ENCODE data around the gene ARRDC3.
"Not testable (repeated sequence)": the region's sequence is repeated elsewhere in the genome, so short reads cannot be mapped to it uniquely, and the experiment has no call there.

Gene ARRDC3

DNA sequence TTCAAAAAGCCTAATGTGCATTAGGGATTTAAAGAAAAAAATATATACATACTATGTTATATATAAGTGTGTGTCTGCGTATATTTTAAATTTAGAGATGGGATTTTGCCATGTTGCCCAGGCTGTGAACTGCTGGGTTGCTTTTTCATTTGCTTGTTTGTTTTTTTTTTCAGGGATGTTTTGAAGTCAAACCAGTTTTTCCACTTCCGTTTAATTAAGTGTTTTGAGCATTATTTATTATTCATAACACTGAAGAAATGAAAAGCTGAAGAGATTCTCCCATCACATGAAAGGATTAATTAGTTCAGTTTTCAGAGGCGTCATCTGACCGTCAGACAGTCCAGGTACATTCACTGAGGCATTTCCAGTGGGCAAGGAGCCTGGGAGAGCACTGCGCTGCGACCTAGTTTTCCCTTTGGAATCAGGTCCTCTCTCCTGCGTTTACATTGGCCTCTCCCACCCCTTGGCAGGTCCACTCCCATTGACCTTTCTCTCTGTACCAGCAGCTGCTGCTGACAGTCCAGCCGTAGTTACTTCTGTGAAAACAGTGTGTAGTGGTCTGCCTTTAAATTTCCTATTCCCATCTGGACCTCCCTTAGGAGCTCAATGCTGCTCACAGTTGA lies 26.0 kb downstream of the ARRDC3 start:
- DNase-seq: no peak

DNA sequence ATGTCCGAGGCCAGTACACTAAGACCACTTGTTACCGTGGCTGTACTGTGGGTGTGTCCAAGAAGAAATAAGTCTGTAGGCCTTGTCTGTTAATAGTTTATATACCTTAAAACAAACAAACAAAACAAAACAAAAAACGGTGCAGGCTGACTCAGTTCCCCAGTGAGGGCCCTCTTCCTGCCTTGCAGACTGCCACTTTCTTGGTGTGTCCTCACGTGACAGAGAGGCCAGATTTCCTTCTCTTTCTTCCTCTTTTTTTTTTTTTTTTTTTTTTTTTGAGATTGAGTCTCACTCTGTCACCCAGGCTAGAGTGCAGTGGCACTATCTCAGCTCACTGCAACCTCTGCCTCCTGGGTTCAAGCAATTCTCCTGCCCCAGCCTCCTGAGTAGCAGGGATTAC lies 28.2 kb downstream of the ARRDC3 start:
- peak; percentile 68 for DNase-seq

DNA sequence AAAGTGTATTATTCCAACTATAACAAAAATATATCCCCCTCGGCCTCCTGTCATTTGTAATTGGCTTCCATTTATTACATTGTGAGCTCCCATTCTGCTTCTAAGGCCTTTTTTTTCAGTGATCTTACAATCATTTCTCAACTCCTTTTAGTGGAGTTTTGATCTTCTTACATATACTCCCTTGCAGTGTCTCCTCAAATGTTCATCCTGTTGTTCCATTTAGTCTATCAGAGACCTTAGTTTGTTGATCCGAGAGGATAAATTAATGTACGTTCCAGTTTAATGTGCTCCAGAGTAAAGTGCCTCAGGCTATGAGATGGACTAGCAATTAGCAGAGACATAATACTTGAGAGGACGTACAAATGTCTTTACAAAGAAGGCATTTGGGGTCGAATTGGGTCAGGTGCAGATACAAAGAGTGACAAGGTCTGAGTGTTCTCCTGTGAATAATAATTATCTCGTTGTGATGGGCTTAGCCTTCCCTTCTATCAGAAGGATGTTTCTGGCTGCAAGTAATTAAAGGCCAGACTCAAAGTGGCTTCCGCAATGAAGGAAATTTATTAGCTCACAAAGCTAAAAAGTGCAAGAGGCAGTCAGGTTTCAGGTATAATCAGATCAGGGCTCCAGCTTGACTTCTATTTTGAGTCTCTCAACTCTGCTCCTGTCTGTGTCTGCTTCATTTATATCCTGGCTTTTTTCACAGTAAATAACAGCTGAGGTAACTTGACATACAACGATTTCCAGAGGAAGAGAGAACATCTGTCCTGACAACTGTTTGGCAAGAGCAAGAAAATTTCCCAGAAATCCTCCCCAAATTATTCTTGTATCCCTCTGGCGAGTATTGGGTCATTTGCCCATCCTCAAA lies 30.1 kb downstream of the ARRDC3 start:
- no peak for DNase-seq

DNA sequence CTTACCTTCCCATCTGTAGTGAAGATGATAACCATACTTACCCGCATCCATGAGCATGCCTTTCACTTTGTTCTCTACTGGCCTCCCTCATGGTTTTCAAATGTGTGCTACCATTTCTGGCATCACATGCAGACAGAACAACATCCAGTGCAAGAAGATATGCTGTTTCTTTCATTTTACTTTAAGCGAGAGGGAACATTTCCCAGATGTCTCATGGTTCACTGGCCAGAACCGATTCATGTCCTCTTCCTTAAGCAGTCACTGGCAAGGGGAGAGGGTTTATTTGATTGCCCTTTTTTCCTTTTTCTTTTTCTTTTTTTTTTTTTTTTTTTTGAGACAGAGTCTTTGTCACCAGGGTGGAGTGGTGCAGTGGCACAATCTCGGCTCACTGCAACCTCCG lies 37.7 kb downstream of the ARRDC3 start:
- no peak for DNase-seq

DNA sequence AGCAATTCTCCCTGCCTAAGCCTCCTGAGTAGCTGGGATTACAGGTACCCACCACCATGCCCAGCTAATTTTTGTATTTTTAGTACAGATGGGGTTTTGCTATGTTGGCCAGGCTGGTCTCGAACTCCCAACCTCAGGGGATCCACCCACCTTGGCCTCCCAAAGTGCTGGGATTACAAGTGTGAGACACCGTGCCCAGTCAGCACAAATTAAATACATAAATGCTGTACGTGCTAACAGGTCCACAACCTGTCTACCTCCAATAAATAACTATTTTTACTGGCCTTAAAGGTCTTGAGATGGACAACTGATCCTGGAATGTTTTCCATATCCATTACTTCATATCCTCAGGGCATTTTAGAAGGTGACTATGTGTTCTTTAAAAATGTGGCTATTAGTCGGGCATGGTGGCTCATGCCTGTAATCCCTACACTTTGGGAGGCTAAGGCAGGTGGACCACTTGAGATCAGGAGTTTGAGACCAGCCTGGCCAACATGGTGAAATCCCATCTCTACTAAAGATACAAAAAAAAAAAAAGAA lies 38.4 kb downstream of the ARRDC3 start:
- DNase-seq: not testable (repeated sequence)

DNA sequence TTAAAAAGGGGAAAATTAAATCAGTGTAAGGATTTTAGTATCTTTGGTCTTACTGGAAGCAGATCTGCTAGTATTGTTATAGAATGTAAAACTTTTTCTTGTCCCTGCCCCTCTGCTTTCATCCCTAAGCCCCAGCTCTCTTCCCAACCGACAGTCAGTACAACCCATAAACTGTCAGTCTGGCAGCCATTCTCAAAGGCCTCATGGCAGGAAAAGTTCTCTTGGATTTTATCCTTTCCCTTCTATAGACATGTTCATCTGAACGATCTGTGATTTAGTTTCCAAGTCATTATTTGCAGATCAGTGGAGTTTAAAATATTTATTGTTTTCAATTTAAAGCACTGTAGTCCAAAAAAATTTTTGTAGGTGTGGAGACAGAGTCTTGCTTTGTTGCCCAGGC lies 39.2 kb downstream of the ARRDC3 start:
- no peak for DNase-seq

DNA sequence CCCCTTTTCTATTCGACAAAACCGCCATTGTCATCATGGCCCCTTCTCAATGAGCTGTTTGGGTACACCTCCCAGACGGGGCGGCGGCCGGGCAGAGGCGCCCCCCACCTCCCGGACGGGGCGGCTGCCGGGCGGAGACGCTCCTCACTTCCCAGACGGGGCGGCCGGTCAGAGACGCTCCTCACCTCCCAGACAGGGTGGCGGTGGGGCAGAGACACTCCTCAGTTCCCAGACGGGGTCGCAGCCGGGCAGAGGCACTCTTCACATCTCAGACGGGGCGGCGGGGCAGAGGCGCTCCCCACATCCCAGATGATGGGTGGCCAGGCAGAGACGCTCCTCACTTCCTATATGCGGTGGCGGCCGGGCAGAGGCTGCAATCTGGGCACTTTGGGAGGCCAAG lies 40.2 kb downstream of the ARRDC3 start:
- not testable (repeated sequence) for DNase-seq

DNA sequence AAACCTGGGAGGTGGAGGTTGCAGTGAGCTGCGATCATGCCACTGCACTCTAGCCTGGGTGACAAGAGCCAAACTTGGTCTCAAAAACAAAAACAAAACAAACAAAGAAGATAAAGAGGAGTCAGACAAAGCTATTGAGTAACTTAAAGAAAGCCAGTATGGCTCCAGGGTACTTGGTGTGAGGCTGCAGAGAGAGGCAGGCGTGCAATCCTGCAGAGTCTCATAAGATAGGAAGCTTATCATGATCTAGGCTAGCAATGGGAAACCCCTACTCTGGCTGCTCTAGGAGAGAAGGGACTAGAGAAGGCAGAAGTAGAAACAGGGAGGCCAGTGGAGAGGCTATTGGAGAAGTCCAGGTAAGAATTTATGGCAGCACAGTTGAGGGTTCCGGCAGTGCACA lies 42.0 kb downstream of the ARRDC3 start:
- DNase-seq: no peak

DNA sequence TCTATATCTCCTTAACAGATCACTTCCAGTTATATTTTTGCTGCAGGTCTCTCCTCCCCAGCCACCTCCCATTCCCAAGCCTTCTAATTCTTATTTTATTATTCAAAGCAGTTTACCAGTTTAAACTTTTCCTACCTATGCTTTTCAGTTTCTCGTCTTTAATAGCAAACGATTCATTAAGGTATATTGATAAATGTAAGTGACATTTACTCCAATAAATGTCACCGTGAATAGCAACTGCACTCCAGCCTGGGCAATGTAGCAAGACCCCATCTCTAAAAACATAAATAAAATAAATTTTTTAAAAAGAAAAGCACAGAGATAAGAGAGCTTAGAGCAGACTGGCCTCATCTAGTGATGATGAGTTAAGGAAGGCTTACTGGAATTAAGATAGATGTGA lies 42.6 kb downstream of the ARRDC3 start:
- DNase-seq: no peak

DNA sequence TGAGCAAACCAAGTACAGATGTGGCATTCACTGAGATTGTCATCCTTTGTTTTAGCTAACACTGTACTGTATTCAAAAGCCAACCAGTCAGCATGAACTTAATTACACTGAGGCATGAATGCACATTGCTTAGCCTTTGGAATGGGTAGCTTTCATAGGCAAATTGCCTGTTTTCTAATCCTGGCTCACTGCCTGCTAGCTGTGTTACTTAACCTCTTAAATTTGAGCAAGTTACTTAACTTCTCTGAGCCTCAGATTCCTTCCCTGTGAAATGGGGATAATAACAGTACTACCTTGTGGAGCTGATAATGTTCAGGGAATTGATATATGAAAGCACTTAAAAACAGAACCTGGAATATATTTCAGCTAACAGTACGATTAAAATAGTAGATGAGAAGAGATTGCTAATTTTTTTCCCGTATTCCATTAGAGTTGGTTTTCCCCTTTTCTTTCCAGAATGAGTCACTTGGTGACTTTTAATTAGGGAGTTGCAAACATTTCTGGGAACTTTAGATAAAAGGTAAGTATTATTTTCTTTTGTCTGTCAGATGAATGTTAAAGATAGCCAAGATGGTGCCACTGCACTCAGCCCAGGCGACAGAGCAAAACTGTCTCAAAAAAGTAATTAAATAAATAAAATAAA lies 43.9 kb downstream of the ARRDC3 start:
- no peak for DNase-seq

DNA sequence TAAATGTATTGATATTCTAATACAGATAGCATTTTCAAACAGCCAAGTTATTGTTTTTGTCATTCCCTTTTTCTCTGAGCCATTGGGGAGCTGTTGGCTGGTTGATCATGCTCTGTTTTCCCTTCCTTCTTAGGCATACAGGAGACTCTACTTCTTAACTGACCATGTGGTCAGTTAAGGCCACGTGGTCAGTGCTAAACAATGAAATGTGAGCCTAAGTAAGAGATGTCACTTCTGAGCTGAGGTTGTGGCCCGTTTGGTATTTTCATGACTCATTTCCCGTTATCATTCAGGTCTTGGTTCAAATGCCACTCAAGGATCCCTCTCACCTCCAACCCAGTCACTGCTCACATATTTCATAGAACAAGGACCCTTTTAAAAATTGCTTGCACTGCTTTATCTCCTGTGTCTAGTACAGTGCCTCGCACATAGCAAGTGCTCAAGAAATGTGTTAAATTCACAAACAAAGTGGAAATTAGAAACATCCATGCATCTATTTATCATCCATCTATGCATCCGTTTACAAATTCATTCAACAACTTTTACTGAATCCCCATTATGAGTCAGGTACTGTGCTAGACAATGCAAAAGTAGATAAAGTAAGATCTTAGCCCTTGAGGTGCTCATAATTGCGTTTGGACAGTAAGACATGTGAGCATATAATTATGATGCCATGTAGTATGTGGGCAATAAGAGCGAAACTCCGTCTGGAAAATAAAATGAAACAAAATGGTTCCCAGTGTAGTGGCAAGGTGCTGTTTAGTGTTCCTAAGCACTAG lies 50.7 kb downstream of the ARRDC3 start:
- DNase-seq: peak; percentile 22

DNA sequence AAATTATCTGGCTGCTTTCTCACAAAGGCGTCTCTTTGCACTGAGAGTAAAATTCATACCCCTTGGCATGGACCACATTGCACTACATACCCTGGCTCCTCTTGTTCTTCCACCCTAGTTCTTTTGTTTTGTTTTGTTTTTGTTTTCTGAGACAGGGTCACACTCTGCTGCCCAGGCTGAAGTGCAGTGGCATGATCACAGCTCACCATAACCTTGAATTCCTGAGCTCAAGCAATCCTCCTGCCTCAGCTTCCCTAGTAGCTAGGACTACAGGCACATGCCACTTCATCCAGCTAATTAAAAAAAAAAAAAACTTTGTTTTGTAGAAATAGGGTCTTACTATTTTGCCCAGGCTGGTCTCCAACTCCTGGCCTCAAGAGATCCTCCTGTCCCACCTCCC lies 51.4 kb downstream of the ARRDC3 start:
- DNase-seq: no peak

DNA sequence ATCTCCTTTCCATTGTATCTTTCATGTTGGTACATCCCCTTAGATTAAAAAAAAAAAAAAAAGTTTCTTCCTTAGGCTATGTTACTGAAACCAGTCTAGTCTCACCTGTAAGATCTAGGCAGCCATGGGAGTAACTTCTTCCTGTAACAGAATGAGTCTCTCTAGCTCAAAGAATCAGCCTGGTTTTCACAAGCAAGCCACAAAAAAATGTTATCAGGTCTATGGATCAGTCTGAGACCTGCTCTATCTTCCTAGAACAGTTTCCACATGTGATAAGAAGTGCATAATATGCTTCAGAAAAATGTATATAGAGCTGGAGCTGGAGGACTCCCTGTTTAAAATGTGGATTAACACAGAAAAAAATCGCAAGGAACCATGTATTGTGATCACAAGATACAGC lies 53.8 kb downstream of the ARRDC3 start:
- DNase-seq: peak; percentile 33

DNA sequence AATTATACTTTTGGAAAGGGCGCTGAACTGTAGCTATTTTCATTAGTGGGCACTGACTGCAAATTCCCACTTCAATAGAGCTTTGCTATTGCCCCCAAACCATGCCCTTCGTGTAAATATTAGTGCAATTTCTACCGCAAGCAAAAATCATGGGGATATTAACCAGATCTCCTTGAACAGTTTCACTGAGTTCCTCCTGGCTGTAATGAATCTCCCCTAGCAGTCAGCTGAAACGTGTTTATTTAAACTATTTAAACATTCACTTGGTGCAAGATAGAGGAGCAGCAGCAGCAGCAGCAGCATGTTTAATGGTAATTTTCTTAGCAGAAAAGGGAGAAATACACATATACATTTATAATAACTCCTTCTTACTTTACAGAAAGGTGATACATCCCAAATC lies 54.4 kb downstream of the ARRDC3 start:
- no peak for DNase-seq

DNA sequence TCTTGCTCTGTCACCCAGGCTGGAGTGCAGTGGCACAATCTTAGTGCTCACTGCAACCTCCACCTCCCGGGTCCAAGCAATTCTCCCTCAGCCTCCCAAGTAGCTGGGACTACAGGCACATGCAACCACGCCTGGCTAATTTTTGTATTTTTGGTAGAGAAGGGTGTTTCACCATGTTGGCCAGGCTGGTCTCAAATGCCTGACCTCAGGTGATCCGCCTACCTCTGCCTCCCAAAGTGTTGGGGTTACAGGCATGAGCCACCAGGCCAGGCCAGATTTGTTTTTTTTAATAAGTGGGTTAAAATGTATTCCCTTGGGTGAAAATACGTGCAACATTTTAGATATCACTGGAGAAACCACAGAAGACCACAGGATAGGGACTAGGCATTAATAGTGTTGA lies 60.1 kb downstream of the ARRDC3 start:
- DNase-seq: not testable (repeated sequence)

DNA sequence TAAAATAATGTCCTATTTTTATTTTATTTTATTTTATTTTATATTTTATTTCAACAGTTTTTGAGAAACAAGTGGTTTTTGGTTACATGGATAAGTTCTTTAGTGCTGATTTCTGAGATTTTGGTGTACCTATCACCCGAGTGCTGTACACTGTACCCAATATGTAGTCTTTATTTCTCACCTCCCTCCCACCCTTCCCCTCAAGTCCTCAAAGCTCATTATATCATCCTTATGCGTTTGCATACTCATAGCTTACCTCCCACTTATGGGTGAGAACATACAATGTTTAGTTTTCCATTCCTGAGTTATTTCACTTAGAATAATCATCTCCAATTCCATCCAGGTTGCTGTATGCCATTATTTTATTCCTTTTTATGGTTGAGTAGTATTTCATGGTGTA lies 63.5 kb downstream of the ARRDC3 start:
- DNase-seq: no peak

DNA sequence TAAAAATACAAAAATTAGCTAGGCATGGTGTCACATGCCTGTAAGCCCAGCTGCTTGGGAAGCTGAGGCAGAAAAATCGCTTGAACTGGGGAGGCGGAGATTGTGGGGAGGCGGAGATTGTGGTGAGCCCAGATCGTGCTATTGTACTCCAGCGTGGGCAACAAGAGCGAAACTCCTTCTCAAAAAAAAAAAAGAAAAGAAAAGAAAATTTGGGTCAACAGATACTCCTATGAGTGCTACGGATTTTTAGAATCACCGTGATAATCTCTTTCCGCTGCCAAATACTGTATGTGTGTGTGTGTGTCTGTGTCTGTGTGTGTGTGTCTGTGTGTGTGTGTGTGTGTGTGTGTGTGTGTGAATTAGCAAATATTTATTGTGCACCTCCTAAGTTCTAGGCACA lies 64.4 kb downstream of the ARRDC3 start:
- DNase-seq: no peak

Data from hematopoietic multipotent progenitor cell treated with erythropoietin and hydrocortisone succinate and interleukin-3 and kit ligand, for 4 days (in vitro differentiated cells).